AG09319 (cell line): ENCODE data around the gene EFNA3.

Source experiments
- DNase-seq: peaks from one replicate; pipeline ENCODE4 v3.0.0-alpha.2; 2010; ENCODE audit warnings: low read depth; ENCODE audit errors: extremely low read depth
- CTCF ChIP-seq: IDR thresholded peaks from 2 replicates; pipeline ENCODE4 v1.5.1; 2011; ENCODE audit warnings: low read depth, mild to moderate bottlenecking, inconsistent platforms, low read length, moderate library complexity

EFNA3 gene

GRCh38 chr1:155040358-155041093 lies 38.1 kb upstream of the EFNA3 start:
- no peak for TF ChIP-seq CTCF
- no peak for DNase-seq

GRCh38 chr1:155042789-155043188 lies 35.8 kb upstream of the EFNA3 start:
- DNase-seq = no peak
- TF ChIP-seq CTCF = no peak

GRCh38 chr1:155043301-155043702 lies 35.3 kb upstream of the EFNA3 start:
- TF ChIP-seq CTCF = no peak
- DNase-seq = no peak

- DNase-seq = no peak
- TF ChIP-seq CTCF = no peak
Observed at GRCh38 chr1:155043793-155044192, 34.8 kb upstream of the EFNA3 start.

GRCh38 chr1:155044365-155044764 lies 34.3 kb upstream of the EFNA3 start:
- TF ChIP-seq CTCF = no peak
- DNase-seq = no peak

GRCh38 chr1:155044812-155045657 lies 33.6 kb upstream of the EFNA3 start:
- DNase-seq = peak; percentile 64
- peak; percentile 87 for TF ChIP-seq CTCF
